Activated CD8-positive, alpha-beta memory T cell treated with anti-CD3 and anti-CD28 coated beads, Interleukin-2, amount 50 U/mL, for 4 hours (primary cell): ENCODE data around the gene EPN1.
"Not testable (repeated sequence)": the region's sequence is repeated elsewhere in the genome, so short reads cannot be mapped to it uniquely, and the experiment has no call there.

ENCODE experiments used
- DNase-seq: peaks from one replicate; pipeline ENCODE4 v3.0.0-alpha.2; 2020

Gene EPN1

GRCh38 chr19:55730378-55730777 lies 55.4 kb downstream of the EPN1 start:
- not testable (repeated sequence) for DNase-seq

DNA sequence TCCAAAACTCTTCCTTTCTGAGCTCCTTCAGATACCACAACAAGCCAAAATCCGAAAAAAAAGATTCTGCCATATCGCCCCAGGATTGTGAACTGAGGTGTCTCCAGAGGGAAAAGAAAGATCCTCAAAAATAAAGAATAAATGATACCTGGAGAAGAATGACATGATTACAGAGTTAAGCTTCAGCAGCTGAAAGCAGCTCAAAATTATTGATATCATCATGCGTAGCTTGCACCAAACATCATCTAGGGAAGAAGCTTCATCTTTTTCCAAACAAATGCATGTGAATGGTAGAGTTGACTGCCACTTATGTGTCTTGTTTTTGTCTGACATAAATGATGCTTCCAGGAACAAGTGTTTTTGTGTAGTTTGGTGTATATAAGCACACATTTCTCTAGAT lies 63.3 kb downstream of the EPN1 start, which contains the start of gene NLRP9:
Gene NLRP9 (minus strand): TSS at position 101 of the 400 bp plus-strand sequence. CDS start 28 bp downstream, at position 73.
- no peak for DNase-seq

- no peak for DNase-seq
Measured at GRCh38 chr19:55750715-55751114, 75.7 kb downstream of the EPN1 start.

DNA sequence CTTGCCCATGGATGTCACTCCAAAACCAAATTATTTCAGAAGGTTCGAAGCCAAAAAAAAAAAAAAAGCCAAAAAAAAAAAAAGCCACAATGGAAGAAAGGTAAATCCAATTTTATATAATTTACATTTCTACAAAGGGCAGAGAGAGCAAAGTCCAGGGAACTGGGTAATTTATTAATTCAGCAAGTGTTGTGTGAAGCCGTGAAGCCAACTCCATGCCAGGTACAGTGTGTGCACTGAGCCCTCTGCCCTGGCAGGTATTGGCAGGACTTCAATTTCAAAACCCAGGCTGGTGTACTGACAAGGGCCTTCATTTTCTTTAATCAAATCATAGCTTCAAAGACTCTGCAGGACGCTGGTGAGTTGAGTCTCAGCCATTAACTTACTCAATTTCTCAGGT lies 78.4 kb downstream of the EPN1 start:
- no peak for DNase-seq

- not testable (repeated sequence) for DNase-seq
Measured at GRCh38 chr19:55756808-55757207, 81.8 kb downstream of the EPN1 start.

- DNase-seq: not testable (repeated sequence)
Measured at GRCh38 chr19:55758797-55759196, 83.8 kb downstream of the EPN1 start, which contains the start of gene RFPL4A. Gene RFPL4A, plus strand, starts transcription at chr19:55759097. Its CDS starts 2,704 bp downstream, at chr19:55761801.
